ENCODE measurements around the gene COL9A3. TPM values are rescaled to one million over a fixed set of nuclear protein-coding genes. Genes with fewer than 3 reads are reported as not detected.

The COL9A3 gene
- total RNA-seq, 1 donor from 2014 or later: 10.5 TPM

DNA sequence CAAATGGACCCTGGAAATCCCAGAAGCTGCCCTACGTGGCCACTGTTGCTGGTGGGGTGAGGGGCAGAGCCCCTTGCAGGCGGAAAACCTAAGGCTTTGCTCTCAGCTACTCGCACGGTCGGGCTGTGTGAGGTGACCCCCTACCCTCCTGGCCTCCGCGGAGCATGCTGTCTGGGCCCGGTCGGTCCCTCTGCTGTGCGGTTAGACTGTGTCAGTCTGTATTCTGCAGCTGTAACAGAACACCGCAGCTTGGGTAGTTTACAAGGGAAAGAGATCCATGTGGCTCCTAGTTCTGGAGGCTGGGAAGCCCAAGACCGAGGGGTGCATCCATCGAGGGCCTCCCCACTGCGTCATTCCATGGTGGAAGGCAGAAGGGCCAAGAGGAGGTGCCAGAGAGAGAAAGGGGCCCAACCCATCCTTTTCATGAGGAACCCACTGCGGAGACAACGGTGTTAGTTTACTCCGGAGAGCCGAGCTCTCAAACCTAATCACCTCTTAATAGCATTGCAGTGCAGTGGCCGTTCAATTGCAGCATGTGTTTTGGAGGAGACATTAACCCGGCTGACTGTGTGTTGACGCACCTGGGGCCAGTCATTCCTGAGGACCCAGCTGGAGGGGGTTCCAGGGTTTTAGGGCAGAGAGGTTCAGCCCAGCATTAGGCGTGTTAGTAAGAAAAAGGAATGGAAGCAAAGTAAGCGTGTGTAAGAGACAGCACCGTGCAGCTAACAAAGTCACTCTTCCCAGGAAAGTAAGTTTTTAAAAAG, 18.3 kb downstream of the COL9A3 start:
- Histone ChIP-seq H3F3A (ENCODE audit: low read depth) (peaks cover 28% of the 10 kb centered on the region), H3K27ac (peak overlapping the region; percentile 19), H3K36me3 (no peaks in the 10 kb centered on the region), H3K4me3 (no peak overlapping the region), H2AFZ (replicated peaks) (no peak overlapping the region), H4K20me1 (ENCODE audit: low read depth) (peaks cover under 1% of the 10 kb centered on the region), H3K4me2 (peak overlapping the region; percentile 35), H3K9me3 (ENCODE audit: low read depth) (no peaks in the 10 kb centered on the region), H3K27me3 (no peaks in the 10 kb centered on the region), H3K9ac (no peak overlapping the region), H3K79me2 (ENCODE audit: low read depth) (no peaks in the 10 kb centered on the region), H3K4me1 (peaks cover 28% of the 10 kb centered on the region)
- peaks cover 4% of the 10 kb centered on the region for H3K27me3 Mint-ChIP-seq (ENCODE audit: insufficient read depth, low read depth)
- no peaks in the 10 kb centered on the region for H3K36me3 Mint-ChIP-seq
- no peaks in the 10 kb centered on the region for H3K9me3 Mint-ChIP-seq
- TF ChIP-seq EZH2 (IDR thresholded peaks at IDR 0.05): no peak
- TF ChIP-seq EZH2phosphoT487 (IDR thresholded peaks at IDR 0.05): no peak
- TF ChIP-seq, protein P1, sequence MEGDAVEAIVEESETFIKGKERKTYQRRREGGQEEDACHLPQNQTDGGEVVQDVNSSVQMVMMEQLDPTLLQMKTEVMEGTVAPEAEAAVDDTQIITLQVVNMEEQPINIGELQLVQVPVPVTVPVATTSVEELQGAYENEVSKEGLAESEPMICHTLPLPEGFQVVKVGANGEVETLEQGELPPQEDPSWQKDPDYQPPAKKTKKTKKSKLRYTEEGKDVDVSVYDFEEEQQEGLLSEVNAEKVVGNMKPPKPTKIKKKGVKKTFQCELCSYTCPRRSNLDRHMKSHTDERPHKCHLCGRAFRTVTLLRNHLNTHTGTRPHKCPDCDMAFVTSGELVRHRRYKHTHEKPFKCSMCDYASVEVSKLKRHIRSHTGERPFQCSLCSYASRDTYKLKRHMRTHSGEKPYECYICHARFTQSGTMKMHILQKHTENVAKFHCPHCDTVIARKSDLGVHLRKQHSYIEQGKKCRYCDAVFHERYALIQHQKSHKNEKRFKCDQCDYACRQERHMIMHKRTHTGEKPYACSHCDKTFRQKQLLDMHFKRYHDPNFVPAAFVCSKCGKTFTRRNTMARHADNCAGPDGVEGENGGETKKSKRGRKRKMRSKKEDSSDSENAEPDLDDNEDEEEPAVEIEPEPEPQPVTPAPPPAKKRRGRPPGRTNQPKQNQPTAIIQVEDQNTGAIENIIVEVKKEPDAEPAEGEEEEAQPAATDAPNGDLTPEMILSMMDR (IDR thresholded peaks at IDR 0.05): no peak
- DNase-seq (ENCODE audit: low spot score): no peak
- H3K4me1 Mint-ChIP-seq: peaks cover 34% of the 10 kb centered on the region
- no peak overlapping the region for H3K4me3 Mint-ChIP-seq
- H3K27ac Mint-ChIP-seq: no peak overlapping the region

DNA sequence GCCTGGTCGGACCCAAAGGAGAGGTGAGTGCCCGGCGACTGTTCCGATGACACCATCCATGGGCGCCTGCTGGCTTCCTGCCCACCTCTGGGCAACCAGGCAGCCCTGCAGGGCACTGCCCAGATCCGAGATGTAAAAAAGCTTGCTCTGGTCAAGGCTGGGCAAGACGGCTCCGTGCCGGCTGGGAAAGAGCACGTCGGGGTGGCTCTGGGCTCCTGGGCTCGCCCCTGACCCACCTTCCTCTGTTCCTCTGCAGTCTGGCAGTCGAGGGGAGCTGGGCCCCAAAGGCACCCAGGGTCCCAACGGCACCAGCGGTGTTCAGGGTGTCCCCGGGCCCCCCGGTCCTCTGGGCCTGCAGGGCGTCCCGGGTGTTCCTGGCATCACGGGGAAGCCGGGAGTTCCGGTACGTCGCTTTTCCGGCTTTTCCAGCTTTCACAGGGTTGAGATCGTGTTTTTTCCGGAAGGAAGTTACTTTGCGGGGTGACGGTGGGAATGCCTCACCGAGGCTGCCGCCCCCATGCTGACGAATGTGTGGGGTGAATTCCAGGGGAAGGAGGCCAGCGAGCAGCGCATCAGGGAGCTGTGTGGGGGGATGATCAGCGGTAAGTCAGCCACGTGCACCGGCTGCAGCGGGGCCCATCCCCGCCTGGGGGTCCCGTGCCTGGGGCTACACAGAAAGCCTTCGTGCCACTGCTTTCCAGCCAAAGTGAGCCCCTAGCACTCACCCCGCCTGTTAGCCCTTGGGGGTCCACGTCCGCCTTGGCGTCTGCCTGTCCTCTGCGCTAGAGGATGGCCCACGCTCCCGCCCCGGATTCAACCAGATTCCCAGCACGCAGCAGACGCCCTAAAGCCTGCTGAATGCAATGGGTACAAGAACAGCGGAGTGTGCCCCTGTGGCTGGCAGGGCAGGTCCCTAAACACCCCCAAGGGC, 19.3 kb downstream of the COL9A3 start:
- Histone ChIP-seq H3K27ac (no peak overlapping the region), H3K27me3 (no peaks in the 10 kb centered on the region), H3K9me3 (ENCODE audit: low read depth) (no peaks in the 10 kb centered on the region), H3K79me2 (ENCODE audit: low read depth) (no peaks in the 10 kb centered on the region), H3F3A (ENCODE audit: low read depth) (peaks cover 28% of the 10 kb centered on the region), H3K9ac (no peak overlapping the region), H3K36me3 (no peaks in the 10 kb centered on the region), H3K4me1 (peaks cover 33% of the 10 kb centered on the region), H3K4me2 (no peak overlapping the region), H3K4me3 (no peak overlapping the region), H4K20me1 (ENCODE audit: low read depth) (peaks cover 5% of the 10 kb centered on the region), H2AFZ (replicated peaks) (no peak overlapping the region)
- Mint-ChIP-seq H3K9me3 (no peaks in the 10 kb centered on the region), H3K4me1 (peaks cover 38% of the 10 kb centered on the region), H3K4me3 (no peak overlapping the region), H3K36me3 (no peaks in the 10 kb centered on the region), H3K27ac (peak overlapping the region; percentile 33), H3K27me3 (ENCODE audit: insufficient read depth, low read depth) (peaks cover 4% of the 10 kb centered on the region)
- DNase-seq (ENCODE audit: low spot score): no peak
- TF ChIP-seq EZH2 (IDR thresholded peaks at IDR 0.05) (no peak), EZH2phosphoT487 (IDR thresholded peaks at IDR 0.05) (no peak)
- TF ChIP-seq, protein P1 (IDR thresholded peaks at IDR 0.05): no peak

DNA sequence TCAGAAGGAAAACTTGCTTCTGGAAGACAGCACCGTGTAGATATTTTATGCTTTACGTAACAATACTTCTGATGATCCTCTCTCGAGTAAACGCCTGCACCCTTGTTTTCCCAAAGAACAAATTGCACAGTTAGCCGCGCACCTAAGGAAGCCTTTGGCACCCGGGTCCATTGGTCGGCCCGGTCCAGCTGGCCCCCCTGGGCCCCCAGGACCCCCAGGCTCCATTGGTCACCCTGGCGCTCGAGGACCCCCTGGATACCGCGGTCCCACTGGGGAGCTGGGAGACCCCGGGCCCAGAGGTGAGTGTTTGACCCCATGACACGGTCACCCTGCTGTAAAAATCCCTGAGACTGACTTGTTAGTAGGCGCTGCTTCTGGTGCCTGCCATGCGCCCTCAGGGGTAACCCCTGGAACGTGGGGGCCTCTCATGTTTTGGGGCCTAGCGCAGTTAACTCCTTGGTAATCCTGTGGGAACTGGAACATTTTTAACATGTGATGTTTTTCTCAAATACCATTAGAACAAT, 20.2 kb downstream of the COL9A3 start:
- Histone ChIP-seq H3K79me2 (ENCODE audit: low read depth) (no peaks in the 10 kb centered on the region), H3K27ac (no peak overlapping the region), H3K9ac (no peak overlapping the region), H3K9me3 (ENCODE audit: low read depth) (no peaks in the 10 kb centered on the region), H2AFZ (replicated peaks) (no peak overlapping the region), H3K36me3 (no peaks in the 10 kb centered on the region), H3K4me3 (no peak overlapping the region), H3K4me2 (no peak overlapping the region), H3F3A (ENCODE audit: low read depth) (peaks cover 24% of the 10 kb centered on the region), H3K27me3 (no peaks in the 10 kb centered on the region), H3K4me1 (peaks cover 31% of the 10 kb centered on the region), H4K20me1 (ENCODE audit: low read depth) (peaks cover 5% of the 10 kb centered on the region)
- DNase-seq (ENCODE audit: low spot score): no peak
- Mint-ChIP-seq H3K27ac (peak overlapping the region; percentile 33), H3K4me3 (no peak overlapping the region), H3K36me3 (no peaks in the 10 kb centered on the region), H3K4me1 (peaks cover 33% of the 10 kb centered on the region), H3K27me3 (ENCODE audit: insufficient read depth, low read depth) (peaks cover 4% of the 10 kb centered on the region), H3K9me3 (no peaks in the 10 kb centered on the region)
- TF ChIP-seq, protein P1 (IDR thresholded peaks at IDR 0.05): no peak
- TF ChIP-seq EZH2phosphoT487 (IDR thresholded peaks at IDR 0.05) (no peak), EZH2 (IDR thresholded peaks at IDR 0.05) (no peak)

Data from neural progenitor cell (in vitro differentiated cells).